ENCODE data around the gene ARHGEF7.

Gene ARHGEF7

GRCh38 chr13:111329641-111330040 is 214.5 kb downstream of the ARHGEF7 start:
- in situ Hi-C loops (cut with MboI; ENCODE audit: low pct_unique_long_range_greater_than_20kb, low sequenced_read_pairs, unreplicated experiment) = no loop called here
- no peak for DNase-seq (ENCODE audit: low spot score)
- TF ChIP-seq CTCF (IDR thresholded peaks at IDR 0.05; ENCODE audit: extremely low read depth, insufficient read depth, missing control alignments) = no peak

- TF ChIP-seq CTCF (IDR thresholded peaks at IDR 0.05; ENCODE audit: extremely low read depth, insufficient read depth, missing control alignments) = no peak
- DNase-seq (ENCODE audit: low spot score) = no peak
- in situ Hi-C loops (cut with MboI; ENCODE audit: low pct_unique_long_range_greater_than_20kb, low sequenced_read_pairs, unreplicated experiment) = no loop called here
These were observed 215.0 kb downstream of the ARHGEF7 start for GRCh38 chr13:111330066-111330610.

- no peak for DNase-seq (ENCODE audit: low spot score)
- no peak for TF ChIP-seq CTCF (IDR thresholded peaks at IDR 0.05; ENCODE audit: extremely low read depth, insufficient read depth, missing control alignments)
- in situ Hi-C loops (cut with MboI; ENCODE audit: low pct_unique_long_range_greater_than_20kb, low sequenced_read_pairs, unreplicated experiment) = no loop called here
These were observed 220.2 kb downstream of the ARHGEF7 start for GRCh38 chr13:111335298-111335697.

- TF ChIP-seq CTCF (IDR thresholded peaks at IDR 0.05; ENCODE audit: extremely low read depth, insufficient read depth, missing control alignments) = no peak
- no peak for DNase-seq (ENCODE audit: low spot score)
- in situ Hi-C loops (cut with MboI; ENCODE audit: low pct_unique_long_range_greater_than_20kb, low sequenced_read_pairs, unreplicated experiment) = no loop called here
These were observed 221.6 kb downstream of the ARHGEF7 start for GRCh38 chr13:111336666-111337065.

- DNase-seq (ENCODE audit: low spot score) = no peak
- in situ Hi-C loops (cut with MboI; ENCODE audit: low pct_unique_long_range_greater_than_20kb, low sequenced_read_pairs, unreplicated experiment) = no loop called here
- TF ChIP-seq CTCF (IDR thresholded peaks at IDR 0.05; ENCODE audit: extremely low read depth, insufficient read depth, missing control alignments) = no peak
These were observed 222.1 kb downstream of the ARHGEF7 start for GRCh38 chr13:111337206-111337605.

- no peak for TF ChIP-seq CTCF (IDR thresholded peaks at IDR 0.05; ENCODE audit: extremely low read depth, insufficient read depth, missing control alignments)
- no peak for DNase-seq (ENCODE audit: low spot score)
- in situ Hi-C loops (cut with MboI; ENCODE audit: low pct_unique_long_range_greater_than_20kb, low sequenced_read_pairs, unreplicated experiment) = no loop called here
These were observed 222.6 kb downstream of the ARHGEF7 start for GRCh38 chr13:111337741-111338140.

- DNase-seq (ENCODE audit: low spot score) = no peak
- TF ChIP-seq CTCF (IDR thresholded peaks at IDR 0.05; ENCODE audit: extremely low read depth, insufficient read depth, missing control alignments) = no peak
- in situ Hi-C loops (cut with MboI; ENCODE audit: low pct_unique_long_range_greater_than_20kb, low sequenced_read_pairs, unreplicated experiment) = no loop called here
These were observed 223.7 kb downstream of the ARHGEF7 start for GRCh38 chr13:111338841-111339240.
